ENCODE data around the gene MAP3K2. TPM values are rescaled to one million over a fixed set of nuclear protein-coding genes. Genes with fewer than 3 reads are reported as not detected.

The MAP3K2 gene
- total and polyA plus RNA-seq, 2 donors (not counting 3 experiments of a cell fraction or from before 2014, with no cell fraction given) = 3.4 to 25.7 TPM

DNA sequence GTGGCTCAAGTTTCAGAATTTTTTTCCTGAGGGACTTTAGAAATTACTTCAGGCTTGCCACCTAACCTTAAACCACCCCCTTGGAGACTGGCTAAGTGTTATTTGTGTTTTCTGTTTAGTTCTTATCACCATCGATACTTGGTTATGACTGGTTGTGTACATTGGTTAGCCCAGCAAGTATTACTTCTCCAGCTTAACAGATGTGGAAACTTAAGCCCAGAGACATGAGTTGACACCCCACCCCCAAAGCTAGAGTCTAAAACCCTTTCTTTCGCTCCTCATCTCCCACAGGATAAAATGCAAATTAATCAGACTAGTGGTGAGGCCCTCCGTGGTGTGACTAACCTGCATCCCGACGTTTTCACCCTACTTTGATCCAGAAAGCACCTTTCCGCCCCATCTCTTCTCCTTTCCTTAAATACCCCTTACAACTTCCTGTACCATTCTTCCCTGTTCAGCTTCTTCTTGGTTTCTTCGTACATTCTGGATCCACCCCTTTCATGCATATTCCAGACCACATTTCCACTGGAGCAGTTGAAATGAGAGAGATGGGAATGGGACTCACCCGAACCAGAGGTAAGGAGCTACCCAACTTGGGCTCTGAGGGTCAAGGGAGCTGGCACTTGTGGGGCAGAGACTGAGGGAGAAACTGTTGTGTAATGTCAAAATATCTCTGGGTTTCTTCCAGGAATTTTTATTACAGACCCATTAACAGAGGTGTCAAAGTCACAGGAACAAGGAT lies 819 bp upstream of the MAP3K2 start:
- H3K27me3 ChIP-seq (ENCODE audit: control insufficient read depth in 2 of 2, insufficient read depth in 2 of 2, low read length in 2 of 2) = no peaks in the 10 kb centered on the region
- H3K9ac ChIP-seq (replicated peaks; ENCODE audit: extremely low read depth, insufficient read depth, low read length) = peak overlapping the region; percentile 68
- FAIRE-seq = peak; percentile 46
- ChIA-PET CTCF (interaction anchor here (0.7 to 1.2 kb wide), 3 partner anchors 14 to 27 kb away, joined by 3 to 4 read pairs (median 4); no protein-coding TSS in a partner anchor), POLR2A (no interaction called here)
- H3K36me3 ChIP-seq (ENCODE audit: control insufficient read depth in 2 of 2, extremely low read depth in 1 of 2, insufficient read depth in 2 of 2, low read length in 2 of 2) = no peaks in the 10 kb centered on the region
- H3K9me3 ChIP-seq (replicated peaks; ENCODE audit: control insufficient read depth, insufficient read depth, low read length) = no peaks in the 10 kb centered on the region
- peak overlapping the region; percentile 87 for H3K4me2 ChIP-seq (ENCODE audit: insufficient read depth, low read length)
- H3K4me1 ChIP-seq (ENCODE audit: control insufficient read depth, extremely low read depth, insufficient read depth, low read length) = peaks cover 24% of the 10 kb centered on the region
- peak overlapping the region; percentile 35 to 63 (median 43) for H3K4me3 ChIP-seq (replicated peaks in 1 of 3; ENCODE audit: insufficient read depth in 1 of 3, low read depth in 1 of 3, low read length in 3 of 3)
- no peak for TF ChIP-seq EZH2 (IDR thresholded peaks at IDR 0.05; ENCODE audit: borderline replicate concordance, low read depth, low read length, severe bottlenecking)
- TF ChIP-seq JUN (IDR thresholded peaks at IDR 0.05; ENCODE audit: borderline replicate concordance, insufficient read depth, insufficient read length, low read depth) = no peak
- TF ChIP-seq GATA2 (IDR thresholded peaks at IDR 0.05; ENCODE audit: insufficient read depth, insufficient read length, low read depth, low read length) = no peak
- TF ChIP-seq FOS (IDR thresholded peaks at IDR 0.05; ENCODE audit: borderline replicate concordance, insufficient read depth, low read length) = no peak
- TF ChIP-seq MYC (IDR thresholded peaks at IDR 0.05; ENCODE audit: low read depth, low read length) = no peak
- no peak for TF ChIP-seq POLR2AphosphoS5 (IDR thresholded peaks at IDR 0.05; ENCODE audit: insufficient read depth, low read depth, low read length)
- no peak for TF ChIP-seq POLR2A (IDR thresholded peaks at IDR 0.05; ENCODE audit: low read depth, low read length)
- TF ChIP-seq, protein P1, sequence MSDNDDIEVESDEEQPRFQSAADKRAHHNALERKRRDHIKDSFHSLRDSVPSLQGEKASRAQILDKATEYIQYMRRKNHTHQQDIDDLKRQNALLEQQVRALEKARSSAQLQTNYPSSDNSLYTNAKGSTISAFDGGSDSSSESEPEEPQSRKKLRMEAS (IDR thresholded peaks at IDR 0.05; ENCODE audit: insufficient read depth, insufficient read length) = no peak
- TF ChIP-seq, protein P2, sequence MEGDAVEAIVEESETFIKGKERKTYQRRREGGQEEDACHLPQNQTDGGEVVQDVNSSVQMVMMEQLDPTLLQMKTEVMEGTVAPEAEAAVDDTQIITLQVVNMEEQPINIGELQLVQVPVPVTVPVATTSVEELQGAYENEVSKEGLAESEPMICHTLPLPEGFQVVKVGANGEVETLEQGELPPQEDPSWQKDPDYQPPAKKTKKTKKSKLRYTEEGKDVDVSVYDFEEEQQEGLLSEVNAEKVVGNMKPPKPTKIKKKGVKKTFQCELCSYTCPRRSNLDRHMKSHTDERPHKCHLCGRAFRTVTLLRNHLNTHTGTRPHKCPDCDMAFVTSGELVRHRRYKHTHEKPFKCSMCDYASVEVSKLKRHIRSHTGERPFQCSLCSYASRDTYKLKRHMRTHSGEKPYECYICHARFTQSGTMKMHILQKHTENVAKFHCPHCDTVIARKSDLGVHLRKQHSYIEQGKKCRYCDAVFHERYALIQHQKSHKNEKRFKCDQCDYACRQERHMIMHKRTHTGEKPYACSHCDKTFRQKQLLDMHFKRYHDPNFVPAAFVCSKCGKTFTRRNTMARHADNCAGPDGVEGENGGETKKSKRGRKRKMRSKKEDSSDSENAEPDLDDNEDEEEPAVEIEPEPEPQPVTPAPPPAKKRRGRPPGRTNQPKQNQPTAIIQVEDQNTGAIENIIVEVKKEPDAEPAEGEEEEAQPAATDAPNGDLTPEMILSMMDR (IDR thresholded peaks at IDR 0.05; ENCODE audit: extremely low read depth in 1 of 2, insufficient read depth in 1 of 2, low read depth in 1 of 2, low read length in 2 of 2) = no peak
- BruUV-seq (replicated peaks) = TSS peak; percentile 38
- H3K9me1 ChIP-seq (replicated peaks; ENCODE audit: control insufficient read depth, extremely low read depth, insufficient read depth, low read length) = no peaks in the 10 kb centered on the region
- no peaks in the 10 kb centered on the region for H4K20me1 ChIP-seq (replicated peaks; ENCODE audit: control insufficient read depth, extremely low read depth, insufficient read depth, low read length)
- intact Hi-C loops (cut with micrococcal nuclease) (loop anchor here (1.0 to 5.0 kb wide), 2 partner anchors 10 to 34 kb away; no protein-coding TSS in a partner anchor), dilution Hi-C loops (cut with MboI; ENCODE audit: extremely low pct_ligation_motif_present, low sequenced_read_pairs) (no loop called here)
- no peak for DNase-seq (ENCODE audit: low read depth, low spot score)
- H3K79me2 ChIP-seq (ENCODE audit: control insufficient read depth, insufficient read depth, low read length) = peaks cover 28% of the 10 kb centered on the region
- H3K27ac ChIP-seq (ENCODE audit: insufficient read depth, low read depth, low read length) = peak overlapping the region; percentile 61
- peak overlapping the region; percentile 98 for H2AFZ ChIP-seq (ENCODE audit: low read depth, low read length)
